ENCODE measurements around the gene LMCD1. TPM values are rescaled to one million over a fixed set of nuclear protein-coding genes. Genes with fewer than 3 reads are reported as not detected.

Gene LMCD1
- total and polyA plus RNA-seq, 2 donors (not counting 1 experiment from before 2014, with no cell fraction given), result 1.4 to 4.9 TPM

GRCh38 chr3:8482960-8483665 is 18.5 kb upstream of the LMCD1 start:
- intact Hi-C loops (cut with micrococcal nuclease), result no loop called here
- TF ChIP-seq EZH2 (IDR thresholded peaks at IDR 0.05; ENCODE audit: borderline replicate concordance, insufficient read depth, low read depth, low read length, poor library complexity, severe bottlenecking) (no peak), CTCF (IDR thresholded peaks at IDR 0.05) (no peak)
- H4K20me1 ChIP-seq (ENCODE audit: control insufficient read depth, insufficient read depth, low read length, poor library complexity, severe bottlenecking), result no peaks in the 10 kb centered on the region
- Mint-ChIP-seq H3K27ac (no peak overlapping the region), H3K27me3 (no peaks in the 10 kb centered on the region), H3K9me3 (ENCODE audit: insufficient read depth) (no peaks in the 10 kb centered on the region), H3K4me1 (no peaks in the 10 kb centered on the region), H3K4me3 (no peak overlapping the region)
- ChIA-PET CTCF (no interaction called here), POLR2A (no interaction called here)
- H2AFZ ChIP-seq (ENCODE audit: insufficient read depth, low read depth, low read length, poor library complexity, severe bottlenecking), result no peak overlapping the region
- no peak overlapping the region for H3K9ac ChIP-seq (ENCODE audit: low read length)
- 82% methylated on average over 3 of the region's 4 CpGs for WGBS (ENCODE audit: insufficient coverage)
- H3K79me2 ChIP-seq (ENCODE audit: control insufficient read depth, insufficient read depth, low read length), result no peaks in the 10 kb centered on the region
- H3K4me1 ChIP-seq (ENCODE audit: control insufficient read depth in 2 of 2, insufficient read depth in 2 of 2, low read length in 2 of 2), result no peaks in the 10 kb centered on the region
- H3K9me3 ChIP-seq (ENCODE audit: control extremely low read depth in 1 of 3, control insufficient read depth in 2 of 3, insufficient read depth in 1 of 3, low read length in 2 of 3), result peaks cover 0 to 4% (median 0%) of the 10 kb centered on the region in 3 donors
- no peaks in the 10 kb centered on the region for H3K36me3 ChIP-seq (replicated peaks in 1 of 2; ENCODE audit: control extremely low read depth in 1 of 2, control insufficient read depth in 1 of 2, extremely low read depth in 1 of 2, insufficient read depth in 2 of 2, low read length in 1 of 2)
- no peak for DNase-seq
- no peaks in the 10 kb centered on the region for H3K27me3 ChIP-seq (replicated peaks in 1 of 4; ENCODE audit: control extremely low read depth in 1 of 4, control insufficient read depth in 3 of 4, insufficient read depth in 4 of 4, low read length in 3 of 4)
- H3K4me2 ChIP-seq (replicated peaks; ENCODE audit: low read depth, low read length, poor library complexity, severe bottlenecking), result no peak overlapping the region
- no peak for ATAC-seq (ENCODE audit: low read depth)
- H3K27ac ChIP-seq (ENCODE audit: low read length in 2 of 2), result no peak overlapping the region
- no peak overlapping the region for H3K4me3 ChIP-seq (ENCODE audit: control extremely low read depth in 1 of 5, extremely low read depth in 1 of 5, insufficient read depth in 1 of 5, low read depth in 2 of 5, low read length in 4 of 5)

GRCh38 chr3:8484409-8485140 is 17.0 kb upstream of the LMCD1 start:
- Histone ChIP-seq H4K20me1 (ENCODE audit: control insufficient read depth, insufficient read depth, low read length, poor library complexity, severe bottlenecking) (no peaks in the 10 kb centered on the region), H3K9ac (ENCODE audit: low read length) (no peak overlapping the region), H3K36me3 (replicated peaks in 1 of 2; ENCODE audit: control extremely low read depth in 1 of 2, control insufficient read depth in 1 of 2, extremely low read depth in 1 of 2, insufficient read depth in 2 of 2, low read length in 1 of 2) (no peaks in the 10 kb centered on the region), H3K79me2 (ENCODE audit: control insufficient read depth, insufficient read depth, low read length) (no peaks in the 10 kb centered on the region), H3K4me2 (replicated peaks; ENCODE audit: low read depth, low read length, poor library complexity, severe bottlenecking) (no peak overlapping the region), H3K9me3 (ENCODE audit: control extremely low read depth in 1 of 3, control insufficient read depth in 2 of 3, insufficient read depth in 1 of 3, low read length in 2 of 3) (peaks cover 0 to 4% (median 0%) of the 10 kb centered on the region in 3 donors), H3K4me1 (ENCODE audit: control insufficient read depth in 2 of 2, insufficient read depth in 2 of 2, low read length in 2 of 2) (no peaks in the 10 kb centered on the region), H3K27ac (ENCODE audit: low read length in 2 of 2) (no peak overlapping the region), H3K27me3 (replicated peaks in 1 of 4; ENCODE audit: control extremely low read depth in 1 of 4, control insufficient read depth in 3 of 4, insufficient read depth in 4 of 4, low read length in 3 of 4) (no peaks in the 10 kb centered on the region), H3K4me3 (ENCODE audit: control extremely low read depth in 1 of 5, extremely low read depth in 1 of 5, insufficient read depth in 1 of 5, low read depth in 2 of 5, low read length in 4 of 5) (no peak overlapping the region), H2AFZ (ENCODE audit: insufficient read depth, low read depth, low read length, poor library complexity, severe bottlenecking) (no peak overlapping the region)
- ATAC-seq (ENCODE audit: low read depth), result no peak
- intact Hi-C loops (cut with micrococcal nuclease), result no loop called here
- TF ChIP-seq CTCF (IDR thresholded peaks at IDR 0.05), result no peak
- TF ChIP-seq EZH2 (IDR thresholded peaks at IDR 0.05; ENCODE audit: borderline replicate concordance, insufficient read depth, low read depth, low read length, poor library complexity, severe bottlenecking), result no peak
- no peak overlapping the region for H3K4me3 Mint-ChIP-seq
- WGBS (ENCODE audit: insufficient coverage), result 96% methylated on average over 5 of the region's 5 CpGs
- H3K4me1 Mint-ChIP-seq, result no peaks in the 10 kb centered on the region
- H3K9me3 Mint-ChIP-seq (ENCODE audit: insufficient read depth), result no peaks in the 10 kb centered on the region
- ChIA-PET CTCF (no interaction called here), POLR2A (no interaction called here)
- H3K27ac Mint-ChIP-seq, result no peak overlapping the region
- no peak for DNase-seq
- H3K27me3 Mint-ChIP-seq, result no peaks in the 10 kb centered on the region
